GM23248 (cell line): ENCODE measurements around the gene TAB2. TPM values are rescaled to one million over a fixed set of nuclear protein-coding genes. Genes with fewer than 3 reads are reported as not detected.

ENCODE experiments used
- DNase-seq: peaks from one replicate; pipeline ENCODE4 v3.0.0-alpha.2; 2015
- H2AFZ ChIP-seq: fragments of 200-600 bp; sonication (generic); 2 replicates; pipeline ENCODE4 v1.6.1; 2016; ENCODE audit warnings: antibody characterized with exemption
- H3F3A ChIP-seq: fragments of 200-600 bp; sonication (generic); 2 replicates; pipeline ENCODE4 v1.6.1; 2016; ENCODE audit warnings: mild to moderate bottlenecking, antibody characterized with exemption, mixed run types; ENCODE audit not compliant: insufficient read depth
- H3K27ac ChIP-seq: fragments of 200-600 bp; sonication (generic); 2 replicates; pipeline ENCODE4 v1.5.1; 2016; ENCODE audit warnings: mild to moderate bottlenecking
- H3K27me3 ChIP-seq: fragments of 200-600 bp; sonication (generic); replicated peaks from 2 replicates; pipeline ENCODE4 v1.6.1; 2016; ENCODE audit warnings: mild to moderate bottlenecking; ENCODE audit not compliant: insufficient read depth
- H3K36me3 ChIP-seq: fragments of 200-600 bp; sonication (generic); 2 replicates; pipeline ENCODE4 v1.6.1; 2016; ENCODE audit warnings: low read depth, mild to moderate bottlenecking
- H3K4me1 ChIP-seq: fragments of 200-600 bp; sonication (generic); 2 replicates; pipeline ENCODE4 v1.6.1; 2016; ENCODE audit warnings: mild to moderate bottlenecking; ENCODE audit not compliant: insufficient read depth
- H3K4me2 ChIP-seq: fragments of 200-600 bp; sonication (generic); one replicate; pipeline ENCODE4 v1.6.1; 2016; ENCODE audit warnings: mild to moderate bottlenecking; ENCODE audit not compliant: unreplicated experiment
- H3K4me3 ChIP-seq: fragments of 200-600 bp; sonication (generic); 2 replicates; pipeline ENCODE4 v1.5.1; 2016; ENCODE audit warnings: mild to moderate bottlenecking
- H3K79me2 ChIP-seq: fragments of 200-600 bp; sonication (generic); 2 replicates; pipeline ENCODE4 v1.6.1; 2016; ENCODE audit warnings: mild to moderate bottlenecking; ENCODE audit not compliant: insufficient read depth
- H3K9ac ChIP-seq: fragments of 200-600 bp; sonication (generic); 2 replicates; pipeline ENCODE4 v1.6.1; 2016; ENCODE audit warnings: mild to moderate bottlenecking
- H3K9me2 ChIP-seq: fragments of 200-600 bp; sonication (generic); 2 replicates; pipeline ENCODE4 v1.6.1; 2016; ENCODE audit warnings: mixed run types, mild to moderate bottlenecking, moderate library complexity; ENCODE audit not compliant: insufficient read depth
- H3K9me3 ChIP-seq: fragments of 200-600 bp; sonication (generic); one replicate; pipeline ENCODE4 v1.6.1; 2017; ENCODE audit warnings: low read depth
- H4K20me1 ChIP-seq: fragments of 200-600 bp; sonication (generic); 2 replicates; pipeline ENCODE4 v1.6.0; 2016; ENCODE audit not compliant: insufficient read depth
- EZH2 ChIP-seq: fragments of 200-600 bp; sonication (generic); IDR thresholded peaks from 2 replicates; pipeline ENCODE4 v1.6.1; 2018; ENCODE audit warnings: antibody characterized with exemption, mild to moderate bottlenecking; ENCODE audit not compliant: insufficient read depth, poor library complexity, severe bottlenecking
- EZH2phosphoT487 ChIP-seq: fragments of 200-600 bp; sonication (generic); IDR thresholded peaks from 2 replicates; pipeline ENCODE4 v1.6.1; 2018; ENCODE audit warnings: antibody characterized with exemption, moderate library complexity, mild to moderate bottlenecking, low read depth; ENCODE audit not compliant: insufficient read depth
- WGBS, 2 experiments: methylation state at CpG; one replicate each; pipeline ENCODE4 v1.1.6; 2015 to 2017; ENCODE audit warnings: low lambda C conversion rate in 2 of 2, low coverage in 1 of 2; ENCODE audit errors: missing lambda C conversion rate in 2 of 2; 5-methylcytosine and 5-hydroxymethylcytosine counted together
- in situ Hi-C: fragments of 300-500 bp; cut with MboI; formaldehyde crosslinking; loops from 2 replicates; pipeline ENCODE4 v1.15.0; 2020
- polyA plus RNA-seq: library from polyadenylated mRNA; unstranded; fragments of >200 nt; fragmentation: Nextera tagmentation; extraction: Ambion mirVana; gene quantifications from 2 replicates; pipeline ENCODE4 v1.2.1, GENCODE V29; 2016
- total RNA-seq: library from RNA; depleted of rRNA; stranded (reverse); fragments of >200 nt; shearing (Covaris generic); gene quantifications from 2 replicates; pipeline ENCODE4 v1.2.3, GENCODE V29; 2014

TAB2 gene
- total and polyA plus RNA-seq, 2 experiments from 2014 or later, result 11.6 to 28.4 TPM

DNA sequence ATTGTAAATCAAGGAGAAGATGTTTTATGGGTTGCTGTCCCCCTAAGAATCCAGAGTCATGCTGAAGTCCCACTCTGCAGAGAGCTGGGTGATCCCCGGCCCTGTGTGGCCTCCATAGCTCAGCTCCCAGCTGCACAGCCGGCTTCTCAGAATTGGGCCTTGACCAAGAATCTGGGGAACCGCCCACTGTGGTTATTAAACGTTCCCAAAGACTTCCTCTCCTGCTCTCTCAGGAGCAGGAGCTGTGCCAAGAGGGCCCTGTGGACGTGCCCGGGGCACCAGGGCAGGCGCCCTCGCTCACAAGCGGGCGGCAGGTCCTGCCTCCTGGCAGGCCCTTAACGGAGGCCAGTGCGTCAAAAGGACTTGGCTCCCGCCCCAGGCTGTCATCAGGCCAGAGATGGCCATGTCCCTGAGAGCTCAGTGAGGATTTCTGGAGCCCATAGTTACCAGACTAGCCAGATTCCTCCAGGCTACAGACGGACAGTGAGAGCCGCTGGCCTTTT, 136.9 kb downstream of the TAB2 start:
- TF ChIP-seq EZH2, result no peak
- WGBS, 2 experiments, result 0 to 5% methylated on average over 14 to 15 of the region's 15 CpGs
- peak; percentile 95 for DNase-seq
- Histone ChIP-seq H3K4me2 (peak overlapping the region; percentile 70), H3F3A (peaks cover 12% of the 10 kb centered on the region; the same call in 1 of the 2 replicates), H3K79me2 (no peaks in the 10 kb centered on the region), H3K27ac (peak overlapping the region; percentile 42), H3K36me3 (no peaks in the 10 kb centered on the region), H3K9me2 (no peaks in the 10 kb centered on the region), H3K4me1 (peaks cover 18% of the 10 kb centered on the region), H4K20me1 (no peaks in the 10 kb centered on the region), H3K4me3 (0 out of 2 replicates have a peak overlapping the region, but pooled peaks have one; percentile 18), H3K9ac (peak overlapping the region; percentile 42; the same call in 1 of the 2 replicates), H3K27me3 (no peaks in the 10 kb centered on the region), H2AFZ (peak overlapping the region; percentile 69), H3K9me3 (no peaks in the 10 kb centered on the region)
- in situ Hi-C loops, result no loop called here

DNA sequence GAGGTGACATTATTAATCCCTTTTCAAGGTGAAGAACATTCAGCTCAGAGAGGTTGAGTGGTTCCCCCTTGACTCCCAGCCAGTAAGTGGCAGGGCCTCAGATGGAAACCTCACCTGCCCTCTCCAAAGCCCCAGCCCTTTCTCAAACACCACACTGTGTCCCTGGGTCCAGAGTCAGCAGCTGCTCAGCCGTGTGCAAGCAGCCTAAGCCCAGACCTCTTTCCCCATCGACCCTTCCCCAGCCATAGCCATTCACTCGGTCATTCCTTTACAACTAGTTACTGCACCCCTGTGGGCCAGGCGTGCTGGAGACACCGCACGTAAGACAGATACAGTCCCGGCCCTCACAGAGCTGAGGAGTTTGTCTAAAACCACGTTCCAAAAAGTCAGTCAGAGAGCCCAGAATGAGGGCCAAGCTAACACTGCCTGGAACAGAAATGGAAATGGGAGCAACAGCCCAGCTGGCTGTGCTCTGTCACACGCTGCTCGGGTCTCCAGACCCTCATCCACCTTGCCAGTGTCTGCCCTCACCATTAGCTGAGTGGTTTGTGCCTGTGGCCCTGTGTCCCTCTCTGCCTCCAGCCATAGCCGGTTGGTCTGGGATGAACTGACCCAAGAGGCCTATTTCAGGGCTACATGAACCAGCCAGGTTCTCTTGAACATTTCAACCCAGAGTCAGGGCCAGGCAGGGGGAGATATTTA, 137.7 kb downstream of the TAB2 start:
- TF ChIP-seq EZH2, result no peak
- no peak for TF ChIP-seq EZH2phosphoT487
- Histone ChIP-seq H3K4me3 (no peak overlapping the region), H3K27me3 (no peaks in the 10 kb centered on the region), H3K27ac (peak overlapping the region; percentile 42), H3K4me1 (peaks cover 18% of the 10 kb centered on the region), H3K36me3 (no peaks in the 10 kb centered on the region), H4K20me1 (no peaks in the 10 kb centered on the region), H2AFZ (no peak overlapping the region), H3K9ac (no peak overlapping the region; the same call in 1 of the 2 replicates), H3K79me2 (no peaks in the 10 kb centered on the region), H3K4me2 (no peak overlapping the region), H3F3A (peaks cover 12% of the 10 kb centered on the region; the same call in 1 of the 2 replicates), H3K9me3 (no peaks in the 10 kb centered on the region), H3K9me2 (no peaks in the 10 kb centered on the region)
- 87 to 90% methylated on average over 11 of the region's 11 CpGs for WGBS, 2 experiments
- in situ Hi-C loops, result no loop called here
- DNase-seq, result no peak

GRCh38 chr6:149456311-149457021, 139.0 kb downstream of the TAB2 start:
- H3K9me3 ChIP-seq, result no peaks in the 10 kb centered on the region
- H3K27me3 ChIP-seq, result no peaks in the 10 kb centered on the region
- 92 to 93% methylated on average over 42 to 46 of the region's 49 CpGs for WGBS, 2 experiments
- DNase-seq, result no peak
- no peaks in the 10 kb centered on the region for H4K20me1 ChIP-seq
- peaks cover 18% of the 10 kb centered on the region for H3K4me1 ChIP-seq
- no peak overlapping the region for H3K4me2 ChIP-seq
- H2AFZ ChIP-seq, result no peak overlapping the region
- no peaks in the 10 kb centered on the region for H3K9me2 ChIP-seq
- peaks cover 12% of the 10 kb centered on the region; the same call in 1 of the 2 replicates for H3F3A ChIP-seq
- H3K27ac ChIP-seq, result no peak overlapping the region
- H3K9ac ChIP-seq, result no peak overlapping the region
- in situ Hi-C loops, result no loop called here
- no peaks in the 10 kb centered on the region for H3K36me3 ChIP-seq
- TF ChIP-seq EZH2phosphoT487 (no peak), EZH2 (no peak)
- no peaks in the 10 kb centered on the region for H3K79me2 ChIP-seq
- no peak overlapping the region for H3K4me3 ChIP-seq

GRCh38 chr6:149457316-149457884, 139.9 kb downstream of the TAB2 start:
- no peak for TF ChIP-seq EZH2phosphoT487
- TF ChIP-seq EZH2, result no peak
- Histone ChIP-seq H3K27me3 (no peaks in the 10 kb centered on the region), H3K9ac (no peak overlapping the region), H3K4me2 (no peak overlapping the region), H3K36me3 (no peaks in the 10 kb centered on the region), H3K9me2 (no peaks in the 10 kb centered on the region), H3K79me2 (no peaks in the 10 kb centered on the region), H4K20me1 (no peaks in the 10 kb centered on the region), H3K4me1 (peaks cover 18% of the 10 kb centered on the region), H3K4me3 (no peak overlapping the region), H2AFZ (no peak overlapping the region), H3F3A (peaks cover 12% of the 10 kb centered on the region; the same call in 1 of the 2 replicates), H3K9me3 (no peaks in the 10 kb centered on the region), H3K27ac (no peak overlapping the region)
- 92 to 96% methylated on average over 7 of the region's 7 CpGs for WGBS, 2 experiments
- in situ Hi-C loops, result no loop called here
- no peak for DNase-seq
